H1 (cell line): Measurements from ENCODE around the gene PDGFB. TPM values are rescaled to one million over a fixed set of nuclear protein-coding genes. Genes with fewer than 3 reads are reported as not detected.

ENCODE experiments used
- CHD7 ChIP-seq: fragments of 300-600 bp; sonication (generic); IDR thresholded peaks from 2 replicates; pipeline ENCODE4 v1.7.1; 2012; ENCODE audit warnings: low read length, moderate library complexity, mild to moderate bottlenecking, inconsistent platforms; ENCODE audit not compliant: insufficient replicate concordance
- EP300 ChIP-seq, 2 experiments: IDR thresholded peaks; 1 replicate in 1 of 2; 2 replicates in 1 of 2; pipeline ENCODE4 v1.6.1; 2011 to 2012; ENCODE audit warnings: low read depth in 2 of 2, low read length in 2 of 2, mild to moderate bottlenecking in 2 of 2, borderline replicate concordance in 1 of 2, inconsistent platforms in 1 of 2, moderate library complexity in 1 of 2
- GTF2F1 ChIP-seq: IDR thresholded peaks from 2 replicates; pipeline ENCODE4 v1.6.1; 2012; ENCODE audit warnings: low read depth, low read length, improper control_type of control experiment, borderline replicate concordance
- JUN ChIP-seq: IDR thresholded peaks from 2 replicates; pipeline ENCODE4 v1.6.1; 2011; ENCODE audit warnings: low read depth, mild to moderate bottlenecking, improper control_type of control experiment, low read length
- NRF1 ChIP-seq: IDR thresholded peaks from 2 replicates; pipeline ENCODE4 v1.6.1; 2011; ENCODE audit warnings: mild to moderate bottlenecking, low read depth, low read length, improper control_type of control experiment
- SAP30 ChIP-seq: fragments of 300-600 bp; sonication (generic); IDR thresholded peaks from 2 replicates; pipeline ENCODE4 v1.7.1; 2012; ENCODE audit warnings: low read length, moderate library complexity, mild to moderate bottlenecking, inconsistent platforms; ENCODE audit not compliant: insufficient read depth, insufficient replicate concordance
- SRF ChIP-seq: IDR thresholded peaks from 2 replicates; pipeline ENCODE4 v1.6.1; 2011; ENCODE audit warnings: mild to moderate bottlenecking, low read depth, low read length, moderate library complexity
- TCF12 ChIP-seq: IDR thresholded peaks from 2 replicates; pipeline ENCODE4 v1.6.1; 2011; ENCODE audit warnings: low read depth, mild to moderate bottlenecking, low read length
- polyA plus RNA-seq, 7 experiments: library from polyadenylated mRNA; depleted of rRNA in 3 of 7; stranded (reverse) in 5 of 7; unstranded in 2 of 7; fragments of >200 nt in 5 of 7; fragments of 200-250 nt in 2 of 7; gene quantifications; 1 replicate in 5 of 7; 2 replicates in 1 of 7; 4 replicates in 1 of 7; pipeline versions ENCODE4 v1.2.1 to v1.2.3, GENCODE V29; 2011 to 2013; ENCODE audit warnings: missing spikeins in 2 of 7, mixed read lengths in 2 of 7
- total RNA-seq: library from RNA; stranded (reverse); fragmentation: NEBNext Ultra II Directional; extraction: Animal tissue kit (Norgen Biotek cat#: 25700); gene quantifications from 2 replicates; pipeline ENCODE4 v1.2.1, GENCODE V29; 2021

PDGFB gene
- total and polyA plus RNA-seq, 2 of the 8 experiments (the other 6 are each of a cell fraction or from before 2014, with no cell fraction given), result 3.9 to 8.5 TPM

GRCh38 chr22:39227542-39228272, 17.1 kb downstream of the PDGFB start (continued):
- TF ChIP-seq CHD7, result no peak
- no peak for TF ChIP-seq TCF12
- no peak for TF ChIP-seq SAP30
- TF ChIP-seq JUN, result no peak
- TF ChIP-seq SRF, result no peak
- TF ChIP-seq GTF2F1, result no peak
- TF ChIP-seq EP300 (IDR thresholded peaks at IDR 0.05; ENCODE audit: borderline replicate concordance in 1 of 2, low read depth in 2 of 2, low read length in 2 of 2), result no peak
- TF ChIP-seq NRF1, result no peak
